ENCODE results near the gene GABRG3. TPM values are rescaled to one million over a fixed set of nuclear protein-coding genes. Genes with fewer than 3 reads are reported as not detected.

Gene GABRG3
- total and polyA plus RNA-seq, 3 donors from 2014 or later: 3.7 to 13.4 (median 6.9) TPM

GRCh38 chr15:27441120-27441519 lies 470.1 kb downstream of the GABRG3 start:
- H3K36me3 ChIP-seq (ENCODE audit: low read depth, missing control alignments): no peaks in the 10 kb centered on the region
- H3K4me3 ChIP-seq: no peak overlapping the region
- H3K9me3 ChIP-seq: no peaks in the 10 kb centered on the region
- TF ChIP-seq CTCF (IDR thresholded peaks at IDR 0.05) (no peak), POLR2A (IDR thresholded peaks at IDR 0.05) (no peak)
- 59 to 86% methylated on average over 2 of the region's 2 CpGs for WGBS, 2 donors
- H3K4me1 ChIP-seq: no peaks in the 10 kb centered on the region
- no peaks in the 10 kb centered on the region for H3K27me3 ChIP-seq
- no peak for DNase-seq
- intact Hi-C loops (cut with DNase I; ENCODE audit: low total_unique reads): no loop called here
- H3K27ac ChIP-seq: no peak overlapping the region

- Histone ChIP-seq H3K4me3 (no peak overlapping the region), H3K27me3 (no peaks in the 10 kb centered on the region), H3K9me3 (no peaks in the 10 kb centered on the region), H3K27ac (no peak overlapping the region), H3K4me1 (no peaks in the 10 kb centered on the region), H3K36me3 (ENCODE audit: low read depth, missing control alignments) (no peaks in the 10 kb centered on the region)
- no peak for TF ChIP-seq CTCF (IDR thresholded peaks at IDR 0.05)
- TF ChIP-seq POLR2A (IDR thresholded peaks at IDR 0.05): no peak
- no peak for DNase-seq
- 90% methylated on average over 5 of the region's 5 CpGs for WGBS, 2 donors
- intact Hi-C loops (cut with DNase I; ENCODE audit: low total_unique reads): no loop called here
Measured at GRCh38 chr15:27448234-27448633, 477.3 kb downstream of the GABRG3 start.

- TF ChIP-seq POLR2A (IDR thresholded peaks at IDR 0.05): no peak
- no peak for TF ChIP-seq CTCF (IDR thresholded peaks at IDR 0.05)
- no peak for DNase-seq
- WGBS, 2 donors: 48 to 55% methylated on average over 4 of the region's 4 CpGs
- Histone ChIP-seq H3K9me3 (no peaks in the 10 kb centered on the region), H3K27me3 (no peaks in the 10 kb centered on the region), H3K4me3 (no peak overlapping the region), H3K27ac (no peak overlapping the region), H3K4me1 (no peaks in the 10 kb centered on the region), H3K36me3 (ENCODE audit: low read depth, missing control alignments) (no peaks in the 10 kb centered on the region)
- intact Hi-C loops (cut with DNase I; ENCODE audit: low total_unique reads): no loop called here
Measured at GRCh38 chr15:27448986-27449385, 478.0 kb downstream of the GABRG3 start.

GRCh38 chr15:27449941-27450340 lies 479.0 kb downstream of the GABRG3 start:
- 76 to 86% methylated on average over 5 of the region's 5 CpGs for WGBS, 2 donors
- Histone ChIP-seq H3K27ac (no peak overlapping the region), H3K9me3 (no peaks in the 10 kb centered on the region), H3K36me3 (ENCODE audit: low read depth, missing control alignments) (no peaks in the 10 kb centered on the region), H3K27me3 (no peaks in the 10 kb centered on the region), H3K4me3 (no peak overlapping the region), H3K4me1 (no peaks in the 10 kb centered on the region)
- no peak for DNase-seq
- intact Hi-C loops (cut with DNase I; ENCODE audit: low total_unique reads): no loop called here
- TF ChIP-seq CTCF (IDR thresholded peaks at IDR 0.05) (no peak), POLR2A (IDR thresholded peaks at IDR 0.05) (no peak)

- Histone ChIP-seq H3K9me3 (no peaks in the 10 kb centered on the region), H3K27ac (no peak overlapping the region), H3K36me3 (ENCODE audit: low read depth, missing control alignments) (no peaks in the 10 kb centered on the region), H3K27me3 (no peaks in the 10 kb centered on the region), H3K4me1 (no peaks in the 10 kb centered on the region), H3K4me3 (no peak overlapping the region)
- intact Hi-C loops (cut with DNase I; ENCODE audit: low total_unique reads): no loop called here
- WGBS, 2 donors: 69 to 75% methylated on average over 13 of the region's 13 CpGs
- no peak for DNase-seq
- TF ChIP-seq CTCF (IDR thresholded peaks at IDR 0.05) (no peak), POLR2A (IDR thresholded peaks at IDR 0.05) (no peak)
Measured at GRCh38 chr15:27454281-27455075, 483.5 kb downstream of the GABRG3 start.
